Inflammatory macrophage treated with lipopolysaccharide for 1 hour (primary cell): ENCODE measurements around the gene ZNF746.
"Not testable (repeated sequence)": the region's sequence is repeated elsewhere in the genome, so short reads cannot be mapped to it uniquely, and the experiment has no call there.

ENCODE experiments used
- DNase-seq, 2 donors: peaks; one replicate each; pipeline ENCODE4 v3.0.0-alpha.2; 2020 to 2022

Gene ZNF746

GRCh38 chr7:149457766-149458165, 39.8 kb downstream of the ZNF746 start:
- DNase-seq, result no peak

- DNase-seq, result peak in 1 of 2 donors; percentile 3
These were observed 40.8 kb downstream of the ZNF746 start for GRCh38 chr7:149456506-149457421.

- DNase-seq, result no peak
These were observed 42.2 kb downstream of the ZNF746 start for GRCh38 chr7:149455175-149455950.

GRCh38 chr7:149454750-149455149, 42.9 kb downstream of the ZNF746 start:
- DNase-seq, result no peak

GRCh38 chr7:149454006-149454405, 43.6 kb downstream of the ZNF746 start:
- no peak for DNase-seq

- no peak for DNase-seq
These were observed 46.8 kb downstream of the ZNF746 start for GRCh38 chr7:149450821-149451220.

- DNase-seq, result no peak
These were observed 47.7 kb downstream of the ZNF746 start for GRCh38 chr7:149449897-149450296.

- DNase-seq, result no peak
These were observed 48.6 kb downstream of the ZNF746 start for GRCh38 chr7:149448961-149449360.

GRCh38 chr7:149446026-149446425, 51.6 kb downstream of the ZNF746 start:
- DNase-seq, result not testable (repeated sequence)

- no peak for DNase-seq
These were observed 53.3 kb downstream of the ZNF746 start for GRCh38 chr7:149444287-149444686.

GRCh38 chr7:149443523-149443922, 54.1 kb downstream of the ZNF746 start:
- DNase-seq, result no peak

GRCh38 chr7:149442924-149443323, 54.7 kb downstream of the ZNF746 start:
- no peak for DNase-seq

GRCh38 chr7:149440222-149440621, 57.4 kb downstream of the ZNF746 start:
- DNase-seq, result no peak

GRCh38 chr7:149436358-149436757, 61.3 kb downstream of the ZNF746 start:
- no peak for DNase-seq

GRCh38 chr7:149433124-149433523, 64.5 kb downstream of the ZNF746 start:
- no peak for DNase-seq

GRCh38 chr7:149432121-149432691, 65.4 kb downstream of the ZNF746 start:
- no peak for DNase-seq

GRCh38 chr7:149431486-149432120, 66.0 kb downstream of the ZNF746 start:
- no peak for DNase-seq

- DNase-seq, result no peak
These were observed 67.4 kb downstream of the ZNF746 start for GRCh38 chr7:149430192-149430591.

- no peak for DNase-seq
These were observed 69.7 kb downstream of the ZNF746 start for GRCh38 chr7:149427893-149428292.

- no peak for DNase-seq
These were observed 70.4 kb downstream of the ZNF746 start for GRCh38 chr7:149427096-149427680.

- DNase-seq, result no peak
These were observed 74.0 kb downstream of the ZNF746 start for GRCh38 chr7:149423449-149424110.

- no peak for DNase-seq
These were observed 74.7 kb downstream of the ZNF746 start for GRCh38 chr7:149422914-149423301.
